DMS 273 (cell line): ENCODE results near the gene GPR87.

Source experiments
- DNase-seq: peaks from one replicate; lab custom pipeline; 2025; ENCODE audit not compliant: unreplicated experiment; lab: John Stamatoyannopoulos, UW

The GPR87 gene

GRCh38 chr3:151283907-151284461 lies 32.6 kb downstream of the GPR87 start:
- no peak for DNase-seq

- no peak for DNase-seq
Measured at GRCh38 chr3:151283387-151283786, 33.2 kb downstream of the GPR87 start.

- peak; percentile 76 for DNase-seq
Measured at GRCh38 chr3:151282921-151283320, 33.7 kb downstream of the GPR87 start.

- no peak for DNase-seq
Measured at GRCh38 chr3:151281671-151282324, 34.8 kb downstream of the GPR87 start.

GRCh38 chr3:151278230-151278629 lies 38.4 kb downstream of the GPR87 start, which contains the start of gene P2RY14:
TSS of gene P2RY14 (minus strand) at chr3:151278542. CDS start at chr3:151214316, 64,226 bp downstream.
- DNase-seq = no peak

GRCh38 chr3:151276687-151277042 lies 40.0 kb downstream of the GPR87 start:
- DNase-seq = no peak

GRCh38 chr3:151276038-151276686 lies 40.5 kb downstream of the GPR87 start:
- no peak for DNase-seq

- DNase-seq = peak; percentile 85
Measured at GRCh38 chr3:151275091-151275490, 41.5 kb downstream of the GPR87 start.

GRCh38 chr3:151269631-151270030 lies 47.0 kb downstream of the GPR87 start:
- no peak for DNase-seq

- DNase-seq = no peak
Measured at GRCh38 chr3:151268267-151269235, 48.1 kb downstream of the GPR87 start.

GRCh38 chr3:151267066-151267465 lies 49.6 kb downstream of the GPR87 start:
- DNase-seq = no peak

- peak; percentile 58 for DNase-seq
Measured at GRCh38 chr3:151265866-151266265, 50.8 kb downstream of the GPR87 start.

- no peak for DNase-seq
Measured at GRCh38 chr3:151265166-151265565, 51.5 kb downstream of the GPR87 start.

GRCh38 chr3:151264605-151265004 lies 52.0 kb downstream of the GPR87 start:
- no peak for DNase-seq

GRCh38 chr3:151262871-151263525 lies 53.6 kb downstream of the GPR87 start:
- peak; percentile 59 for DNase-seq

GRCh38 chr3:151259664-151260063 lies 57.0 kb downstream of the GPR87 start:
- DNase-seq = no peak

- peak; percentile 35 for DNase-seq
Measured at GRCh38 chr3:151256749-151257148, 59.9 kb downstream of the GPR87 start.

GRCh38 chr3:151248772-151249337 lies 67.8 kb downstream of the GPR87 start:
- peak; percentile 73 for DNase-seq
